Left renal cortex interstitium (tissue), 4 donors: ENCODE data around the gene COG6. TPM values are rescaled to one million over a fixed set of nuclear protein-coding genes. Genes with fewer than 3 reads are reported as not detected.

Source experiments
- polyA plus RNA-seq, 4 donors: library from polyadenylated mRNA; unstranded; fragments of 120-200 nt; gene quantifications; one replicate each; pipeline ENCODE4 v1.2.1, GENCODE V29; 2013; ENCODE audit not compliant: insufficient read length in 4 of 4

Gene COG6
- polyA plus RNA-seq, 4 donors: 31.1 to 35.9 (median 34.8) TPM

Other genes with a start within 250 kb of the COG6 start
- gene LHFPL6, start 52.5 kb upstream of the COG6 start, polyA plus RNA-seq: 10 to 100 TPM; 30.9 to 43.5 (median 38.1) TPM